ENCODE measurements around the gene ADAMTS17.

DNA sequence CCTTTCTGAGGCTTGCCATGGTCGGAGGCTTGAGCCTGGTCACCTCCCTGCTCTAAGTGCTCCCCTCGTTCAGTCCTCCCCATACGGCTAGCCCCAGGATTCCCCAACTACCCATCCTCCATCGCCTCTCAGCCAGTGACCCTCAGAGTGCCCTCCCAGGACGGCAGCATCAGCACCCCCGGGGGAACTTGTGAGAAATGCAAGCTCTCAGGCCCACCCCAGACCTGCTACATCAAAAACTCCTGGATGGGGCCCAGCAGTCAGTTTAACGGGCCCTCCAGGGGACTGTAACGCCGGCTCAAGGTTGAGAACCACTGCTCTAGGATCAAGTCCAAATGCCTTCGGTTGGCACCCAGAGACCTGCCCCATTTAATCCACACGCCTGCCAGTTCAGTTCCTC is 6.9 kb downstream of the ADAMTS17 start:
- TF ChIP-seq, protein P1, sequence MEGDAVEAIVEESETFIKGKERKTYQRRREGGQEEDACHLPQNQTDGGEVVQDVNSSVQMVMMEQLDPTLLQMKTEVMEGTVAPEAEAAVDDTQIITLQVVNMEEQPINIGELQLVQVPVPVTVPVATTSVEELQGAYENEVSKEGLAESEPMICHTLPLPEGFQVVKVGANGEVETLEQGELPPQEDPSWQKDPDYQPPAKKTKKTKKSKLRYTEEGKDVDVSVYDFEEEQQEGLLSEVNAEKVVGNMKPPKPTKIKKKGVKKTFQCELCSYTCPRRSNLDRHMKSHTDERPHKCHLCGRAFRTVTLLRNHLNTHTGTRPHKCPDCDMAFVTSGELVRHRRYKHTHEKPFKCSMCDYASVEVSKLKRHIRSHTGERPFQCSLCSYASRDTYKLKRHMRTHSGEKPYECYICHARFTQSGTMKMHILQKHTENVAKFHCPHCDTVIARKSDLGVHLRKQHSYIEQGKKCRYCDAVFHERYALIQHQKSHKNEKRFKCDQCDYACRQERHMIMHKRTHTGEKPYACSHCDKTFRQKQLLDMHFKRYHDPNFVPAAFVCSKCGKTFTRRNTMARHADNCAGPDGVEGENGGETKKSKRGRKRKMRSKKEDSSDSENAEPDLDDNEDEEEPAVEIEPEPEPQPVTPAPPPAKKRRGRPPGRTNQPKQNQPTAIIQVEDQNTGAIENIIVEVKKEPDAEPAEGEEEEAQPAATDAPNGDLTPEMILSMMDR (IDR thresholded peaks at IDR 0.05): no peak
- TF ChIP-seq EZH2 (IDR thresholded peaks at IDR 0.05): no peak

Measured in neural progenitor cell (in vitro differentiated cells).